HG02970 (cell line): ENCODE results near the gene TMEM238.

ENCODE experiments used
- ATAC-seq: cut with Tn5 transposase; IDR thresholded peaks from one replicate; pipeline ENCODE4 v1.9.1; 2021; ENCODE audit warnings: mild to moderate bottlenecking, moderate library complexity, moderate number of reproducible peaks; ENCODE audit not compliant: unreplicated experiment, low FRiP score

Gene TMEM238

DNA sequence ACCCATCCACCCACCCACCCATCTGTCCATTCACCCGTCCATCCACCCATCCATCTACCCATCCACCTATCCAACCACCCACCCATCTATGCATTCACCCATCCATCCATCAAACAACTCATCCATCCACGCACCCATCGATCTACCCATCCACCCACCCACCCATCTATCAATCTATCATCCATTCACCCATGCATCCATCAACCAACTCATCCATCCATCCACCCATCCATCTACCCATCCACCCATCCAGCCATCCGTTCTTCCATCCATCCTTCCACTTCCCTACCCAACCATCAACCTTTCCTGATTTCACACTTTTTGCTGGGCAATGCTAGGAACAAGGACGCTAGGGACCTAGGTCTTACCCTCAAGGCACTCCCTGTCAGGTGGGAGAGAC is 2.1 kb downstream of the TMEM238 start:
- ATAC-seq = no peak

- no peak for ATAC-seq
These were observed 4.9 kb downstream of the TMEM238 start for GRCh38 chr19:55379174-55379573.

DNA sequence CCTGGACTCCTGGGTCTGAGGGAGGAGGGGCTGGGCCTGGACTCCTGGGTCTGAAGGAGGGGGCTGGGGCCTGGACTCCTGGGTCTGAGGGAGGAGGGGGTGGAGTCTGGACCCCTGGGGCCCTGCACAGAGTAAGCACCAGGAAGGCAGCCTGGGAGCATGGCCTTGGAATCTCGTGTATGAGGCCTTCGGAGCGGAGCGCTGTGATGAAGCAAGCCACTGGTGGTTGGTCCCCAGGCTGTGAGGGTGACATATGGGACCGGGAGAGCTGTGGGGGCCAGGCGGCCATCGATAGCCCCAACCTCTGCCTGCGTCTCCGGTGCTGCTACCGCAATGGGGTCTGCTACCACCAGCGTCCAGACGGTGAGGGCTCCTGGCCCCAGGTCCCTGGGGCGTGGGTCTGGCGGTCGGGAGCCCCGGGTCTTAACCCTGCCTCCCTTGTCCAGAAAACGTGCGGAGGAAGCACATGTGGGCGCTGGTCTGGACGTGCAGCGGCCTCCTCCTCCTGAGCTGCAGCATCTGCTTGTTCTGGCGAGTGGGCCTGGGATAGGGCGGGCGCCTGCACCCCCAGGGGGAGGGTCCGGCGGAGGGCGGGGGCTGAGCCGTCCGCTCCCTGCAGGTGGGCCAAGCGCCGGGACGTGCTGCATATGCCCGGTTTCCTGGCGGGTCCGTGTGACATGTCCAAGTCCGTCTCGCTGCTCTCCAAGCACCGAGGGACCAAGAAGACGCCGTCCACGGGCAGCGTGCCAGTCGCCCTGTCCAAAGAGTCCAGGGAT is 6.5 kb downstream of the TMEM238 start:
- no peak for ATAC-seq

- ATAC-seq = no peak
These were observed 7.7 kb downstream of the TMEM238 start, which contains the start of gene TMEM190 for GRCh38 chr19:55376241-55376933. Gene TMEM190, plus strand, starts transcription at chr19:55376826. Its CDS starts 28 bp downstream, at chr19:55376854.

GRCh38 chr19:55373993-55374757 is 9.9 kb downstream of the TMEM238 start:
- ATAC-seq = no peak

DNA sequence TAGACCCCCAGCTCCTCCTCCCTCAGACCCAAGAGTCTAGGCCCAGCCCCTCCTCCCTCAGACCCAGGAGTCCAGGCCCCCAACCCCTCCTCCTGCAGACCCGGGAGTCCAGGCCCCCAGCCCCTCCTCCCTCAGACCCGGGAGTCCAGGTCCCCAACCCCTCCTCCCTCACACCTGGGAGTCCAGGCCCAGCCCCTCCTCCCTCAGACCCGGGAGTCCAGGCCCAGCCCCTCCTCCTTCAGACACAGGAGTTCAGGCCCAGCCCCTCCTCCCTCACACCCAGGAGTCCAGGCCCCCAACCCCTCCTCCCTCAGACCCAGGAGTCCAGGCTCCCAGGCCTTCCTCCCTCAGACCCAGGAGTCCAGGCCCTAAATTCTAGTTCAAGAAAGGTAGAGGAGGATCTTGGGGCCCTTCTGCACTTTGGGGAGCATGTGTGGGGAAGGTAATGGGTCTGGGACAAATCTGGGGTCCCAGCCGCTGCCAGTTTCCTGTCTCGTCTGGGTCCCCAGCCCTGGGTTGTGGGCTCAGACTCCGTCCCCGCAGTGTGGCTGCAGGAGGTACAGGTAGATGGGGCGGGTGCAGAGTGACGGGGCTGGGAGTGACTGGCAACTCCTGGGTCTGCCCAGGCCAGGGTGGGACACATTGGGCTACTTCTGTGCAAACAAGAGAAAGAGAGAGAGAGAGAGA is 10.6 kb downstream of the TMEM238 start:
- ATAC-seq = no peak

GRCh38 chr19:55372316-55373081 is 11.6 kb downstream of the TMEM238 start:
- ATAC-seq = no peak

DNA sequence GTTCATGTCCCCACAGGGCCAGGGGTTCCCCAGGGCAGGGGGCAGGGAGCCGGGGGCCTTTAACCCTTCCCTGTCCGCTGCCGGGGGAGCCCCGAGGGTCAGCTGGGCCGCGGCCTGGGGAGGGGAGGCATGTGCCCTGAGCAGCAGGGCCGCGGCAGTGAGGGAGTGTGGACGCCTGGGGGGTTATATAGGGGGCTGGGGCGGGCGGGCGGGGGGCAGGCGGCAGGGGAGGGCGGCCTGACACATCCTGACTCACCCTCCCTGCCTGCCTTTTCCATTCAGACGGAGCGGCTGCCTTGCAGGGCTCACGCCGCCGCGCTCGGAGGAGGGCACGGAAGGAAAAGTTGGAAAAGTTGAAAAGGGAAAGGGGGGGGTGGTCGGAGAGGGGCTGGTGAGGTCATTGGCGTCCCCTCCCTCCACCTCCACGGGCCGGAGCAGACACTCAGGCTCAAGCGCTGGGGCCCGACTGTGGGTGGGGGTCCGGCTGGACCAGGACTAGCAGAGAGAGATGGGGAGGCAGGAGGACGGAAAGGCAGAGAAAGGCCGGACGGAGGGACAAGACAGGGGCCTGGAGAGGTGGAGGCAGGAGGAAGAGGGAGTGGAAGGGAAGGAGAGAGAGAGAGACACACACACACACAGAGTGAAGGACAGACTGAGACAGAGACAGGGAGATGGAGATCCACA is 13.6 kb downstream of the TMEM238 start, which contains the start of gene IL11:
Gene IL11, minus strand, starts transcription at position 159 of the 684 bp plus-strand sequence. Its CDS starts 153 bp downstream, at position 6.
- ATAC-seq = no peak

GRCh38 chr19:55369653-55370304 is 14.3 kb downstream of the TMEM238 start:
- no peak for ATAC-seq

DNA sequence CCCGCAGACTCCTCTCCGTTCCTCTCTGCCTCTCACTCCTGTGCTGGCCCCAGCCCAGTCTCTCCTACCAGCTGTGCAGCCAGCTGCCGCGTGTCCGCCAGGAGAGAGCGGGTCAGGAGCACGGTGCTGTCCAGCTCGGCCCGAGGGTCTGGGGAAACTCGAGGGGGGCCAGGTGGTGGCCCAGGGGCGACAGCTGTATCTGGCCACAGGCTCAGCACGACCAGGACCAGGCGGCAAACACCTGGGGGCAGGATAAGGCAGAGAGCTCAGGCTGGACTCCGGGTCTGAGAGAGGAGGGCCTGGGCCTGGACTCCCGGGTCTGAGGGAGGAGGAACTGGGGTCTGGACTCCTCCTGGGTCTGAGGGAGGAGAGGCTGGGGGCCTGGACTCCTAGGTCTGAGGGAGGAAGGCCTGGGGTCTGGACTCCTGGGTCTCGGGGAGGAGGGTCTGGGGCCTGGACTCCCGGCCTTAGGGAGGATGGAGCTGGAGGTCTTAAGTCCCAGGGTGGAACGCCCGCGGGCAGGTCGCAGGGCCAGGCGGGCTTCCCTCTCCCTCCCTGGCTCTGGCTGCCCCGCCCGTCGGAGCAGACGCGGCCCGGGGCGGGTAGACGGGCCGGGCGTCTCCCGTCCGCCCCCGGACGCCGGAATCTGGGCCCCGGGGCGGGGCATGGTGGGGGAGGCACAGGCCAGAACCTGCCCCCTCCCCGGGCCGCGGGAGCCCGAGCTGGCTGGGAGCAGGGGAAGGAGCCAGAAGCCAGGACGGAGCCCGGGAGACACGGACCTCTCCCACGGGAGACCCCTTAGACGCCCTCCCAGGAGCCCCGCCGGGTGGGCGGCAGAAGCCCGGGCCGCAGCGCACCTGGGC is 15.2 kb downstream of the TMEM238 start:
- ATAC-seq = no peak

- ATAC-seq = no peak
These were observed 16.0 kb downstream of the TMEM238 start for GRCh38 chr19:55368106-55368505.

DNA sequence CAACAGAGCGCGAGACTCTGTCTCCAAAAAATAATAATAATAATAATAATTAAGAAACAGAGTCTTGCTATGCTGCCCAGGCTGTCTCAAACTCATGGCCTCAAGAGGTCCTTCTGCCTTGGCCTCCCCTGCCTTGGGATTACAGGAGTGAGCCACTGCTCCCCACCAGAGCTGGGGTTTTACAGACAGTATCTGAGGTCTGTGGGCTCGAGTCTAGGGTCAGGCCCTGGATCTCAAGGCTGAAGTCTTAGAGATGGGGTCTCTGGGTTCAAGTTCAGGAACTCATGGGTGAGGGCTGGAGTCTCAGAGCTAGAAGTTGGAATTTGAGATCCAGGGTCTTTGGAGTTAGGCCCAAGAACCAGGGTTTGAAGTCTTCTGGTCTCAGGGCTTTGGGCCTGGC is 17.3 kb downstream of the TMEM238 start:
- ATAC-seq = no peak

- ATAC-seq = no peak
These were observed 18.1 kb downstream of the TMEM238 start for GRCh38 chr19:55365964-55366363.

DNA sequence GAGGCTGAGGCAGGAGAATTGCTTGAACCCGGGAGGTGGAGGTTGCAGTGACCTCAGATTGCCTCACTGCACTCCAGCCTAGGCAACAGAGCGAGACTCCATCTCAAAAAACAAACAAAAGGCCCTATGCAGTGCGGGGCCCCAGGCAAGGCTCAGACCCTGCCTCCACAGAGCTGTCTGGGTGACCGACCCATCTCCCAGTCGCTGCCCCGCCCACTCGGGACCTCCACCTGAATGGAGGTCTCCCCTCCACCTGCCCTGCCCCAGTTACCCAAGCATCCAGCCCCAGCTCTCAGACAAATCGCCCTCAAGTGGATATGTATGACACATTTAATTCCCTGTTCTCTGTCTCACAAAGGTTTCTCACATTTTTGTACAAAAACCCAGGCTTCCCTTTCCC is 18.8 kb downstream of the TMEM238 start:
- ATAC-seq = no peak

DNA sequence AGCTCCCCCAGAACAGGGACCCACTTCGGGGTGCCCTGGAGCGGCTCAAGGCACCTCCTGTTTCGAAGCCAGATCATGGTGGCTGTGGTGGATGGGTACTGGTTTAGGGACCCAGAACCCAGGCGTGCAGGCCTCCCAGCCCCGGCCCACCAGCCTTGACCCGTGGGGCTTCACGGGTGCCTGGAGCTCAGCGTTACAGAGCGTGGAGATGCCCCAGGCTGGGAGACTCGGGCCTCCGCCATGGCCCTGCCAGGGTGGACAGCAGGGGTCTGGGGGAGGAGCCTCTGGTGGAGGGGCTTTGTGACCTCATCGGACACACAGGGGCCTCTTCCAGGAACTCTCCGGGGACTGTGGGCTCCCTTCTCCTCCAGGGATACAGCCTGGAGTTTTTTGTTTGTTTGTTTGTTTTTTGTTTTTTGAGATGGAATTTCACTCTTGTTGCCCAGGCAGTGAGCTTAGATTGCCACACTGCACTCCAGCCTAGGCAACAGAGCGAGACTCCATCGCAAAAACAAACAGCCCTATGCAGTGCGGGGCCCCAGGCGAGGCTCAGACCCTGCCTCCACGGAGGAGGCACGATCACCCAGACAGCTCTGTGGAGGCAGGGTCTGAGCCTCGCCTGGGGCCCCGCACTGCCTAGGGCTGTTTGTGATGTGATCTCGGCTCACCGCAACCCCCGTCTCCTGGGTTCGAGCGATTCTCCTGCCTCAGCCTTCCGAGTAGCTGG is 20.9 kb downstream of the TMEM238 start, which contains the start of gene GARIN5B:
Gene GARIN5B, minus strand, starts transcription at position 271 of the 727 bp plus-strand sequence. Its CDS starts 194 bp downstream, at position 77.
- no peak for ATAC-seq

DNA sequence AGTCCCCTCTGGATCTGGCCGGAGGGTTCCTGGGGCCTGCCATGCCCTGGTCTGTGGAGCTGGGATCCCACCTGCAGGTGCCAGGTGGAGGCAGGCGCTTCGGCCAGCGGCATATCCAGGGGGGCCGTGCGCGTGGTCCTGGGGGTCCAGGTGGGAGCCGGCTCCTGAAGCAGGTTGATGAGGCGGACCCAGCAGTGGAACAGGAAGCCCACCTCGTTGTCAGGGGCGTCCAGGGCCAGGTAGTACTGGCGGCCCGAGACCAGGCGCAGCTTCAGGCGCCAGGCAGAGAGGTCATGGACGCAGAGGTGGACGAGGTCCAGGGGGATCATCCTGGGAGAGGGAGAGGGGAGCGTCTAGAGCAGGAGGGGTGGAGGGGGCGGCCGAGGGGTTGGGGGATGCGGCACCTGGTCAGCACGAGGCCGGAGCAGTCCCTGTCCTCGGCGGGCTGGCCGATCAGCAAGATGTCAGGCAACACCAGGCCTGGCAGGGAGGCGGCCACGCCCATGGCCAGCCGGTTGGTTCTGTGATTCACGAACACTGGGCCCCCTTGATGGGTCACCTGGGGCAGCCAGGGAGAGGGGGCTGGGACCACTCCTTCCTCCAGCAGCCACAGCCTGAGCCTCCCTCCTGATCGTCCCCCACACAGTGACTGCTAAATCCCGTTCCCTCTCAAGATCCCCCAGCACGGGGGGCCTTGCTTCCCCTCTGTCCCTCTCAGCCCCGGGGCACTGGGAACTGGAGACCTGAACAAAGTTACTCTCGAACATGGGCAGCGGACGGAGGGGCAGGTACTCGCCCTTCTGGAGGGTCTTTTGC is 21.7 kb downstream of the TMEM238 start:
- ATAC-seq = no peak
